Left renal pelvis (tissue), 4 donors: ENCODE data around the gene SLC4A5. TPM values are rescaled to one million over a fixed set of nuclear protein-coding genes. Genes with fewer than 3 reads are reported as not detected.
"Not testable (repeated sequence)": the region's sequence is repeated elsewhere in the genome, so short reads cannot be mapped to it uniquely, and the experiment has no call there.

Source experiments
- DNase-seq, 4 donors: peaks; one replicate each; pipeline ENCODE4 v3.0.0-alpha.2; 2013; ENCODE audit warnings: low read depth in 4 of 4, low spot score in 3 of 4
- polyA plus RNA-seq, 4 donors: library from polyadenylated mRNA; unstranded; fragments of 120-200 nt; gene quantifications; one replicate each; pipeline ENCODE4 v1.2.1, GENCODE V29; 2013; ENCODE audit not compliant: insufficient read length in 4 of 4

The SLC4A5 gene
- polyA plus RNA-seq, 4 donors = 1.5 to 3.4 (median 2.3) TPM

DNA sequence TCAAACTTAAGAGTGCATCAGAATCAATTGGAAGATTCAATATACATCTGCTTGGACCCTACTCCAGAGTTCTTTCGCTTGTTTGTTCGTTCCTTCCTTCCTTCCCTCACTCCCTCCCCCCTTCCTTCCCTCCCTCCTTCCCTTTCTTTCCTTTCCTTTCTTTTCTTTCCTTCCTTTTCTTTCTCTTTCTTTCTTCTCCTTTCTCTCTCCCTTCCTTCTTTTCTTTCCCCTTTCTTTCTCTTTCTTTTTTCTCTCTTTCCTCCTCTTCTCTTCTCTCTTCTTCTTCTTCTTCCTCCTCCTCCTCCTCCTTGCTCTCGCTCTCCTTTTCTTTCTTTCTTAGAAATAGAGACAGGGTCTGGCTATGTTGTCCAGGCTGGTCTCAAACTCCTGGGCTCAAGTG is 98.9 kb downstream of the SLC4A5 start:
- no peak for DNase-seq

- no peak for DNase-seq
These were observed 100.7 kb downstream of the SLC4A5 start for GRCh38 chr2:74242354-74243071.

GRCh38 chr2:74239346-74239745 is 103.9 kb downstream of the SLC4A5 start:
- DNase-seq = no peak

- no peak for DNase-seq
These were observed 104.3 kb downstream of the SLC4A5 start for GRCh38 chr2:74238879-74239278.

- DNase-seq = no peak
These were observed 108.2 kb downstream of the SLC4A5 start for GRCh38 chr2:74235041-74235440.

DNA sequence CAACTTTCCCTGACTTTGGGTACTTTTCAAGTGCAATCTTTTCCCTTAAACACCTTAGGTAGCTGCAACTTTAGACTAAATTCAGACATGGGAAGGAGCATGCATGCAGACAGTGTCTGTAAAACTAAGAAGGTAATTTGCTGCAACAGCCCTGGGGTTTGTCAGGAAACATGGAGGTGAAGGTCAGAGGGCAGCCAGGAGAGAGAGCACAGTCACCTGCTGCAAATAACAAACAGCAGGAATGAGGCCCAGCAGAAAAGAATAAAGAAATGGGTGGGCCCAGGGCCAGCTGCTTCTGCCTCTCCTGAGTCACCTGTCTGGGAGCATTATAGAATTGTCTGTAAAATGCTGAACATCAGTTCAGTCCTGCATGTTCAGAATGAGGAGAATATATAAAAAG is 109.6 kb downstream of the SLC4A5 start:
- DNase-seq = no peak

DNA sequence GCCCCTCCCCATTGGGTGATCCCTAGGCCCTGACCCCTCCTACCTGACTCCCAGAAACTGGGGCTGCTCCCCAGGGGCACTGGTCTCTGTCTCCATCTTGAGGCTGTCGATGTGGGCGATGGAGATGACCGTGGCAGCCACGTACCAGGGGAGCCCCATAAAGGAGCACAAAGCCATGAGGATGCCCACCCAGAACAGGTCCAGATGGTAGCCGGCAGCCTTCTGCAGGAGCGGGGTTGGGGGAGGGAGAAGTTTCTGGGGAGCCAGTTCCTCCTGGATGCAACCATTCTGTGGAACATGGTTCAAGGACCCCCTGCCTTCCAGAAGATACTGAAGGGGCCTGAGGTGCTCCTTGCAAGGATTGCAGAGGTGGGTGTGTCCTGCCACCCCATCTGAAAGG is 110.8 kb downstream of the SLC4A5 start:
- DNase-seq = no peak

GRCh38 chr2:74229865-74230264 is 113.4 kb downstream of the SLC4A5 start:
- not testable (repeated sequence) for DNase-seq

GRCh38 chr2:74228772-74229171 is 114.4 kb downstream of the SLC4A5 start:
- no peak for DNase-seq

- no peak for DNase-seq
These were observed 115.6 kb downstream of the SLC4A5 start for GRCh38 chr2:74227646-74228045.

GRCh38 chr2:74226648-74227213 is 116.5 kb downstream of the SLC4A5 start:
- DNase-seq = no peak

DNA sequence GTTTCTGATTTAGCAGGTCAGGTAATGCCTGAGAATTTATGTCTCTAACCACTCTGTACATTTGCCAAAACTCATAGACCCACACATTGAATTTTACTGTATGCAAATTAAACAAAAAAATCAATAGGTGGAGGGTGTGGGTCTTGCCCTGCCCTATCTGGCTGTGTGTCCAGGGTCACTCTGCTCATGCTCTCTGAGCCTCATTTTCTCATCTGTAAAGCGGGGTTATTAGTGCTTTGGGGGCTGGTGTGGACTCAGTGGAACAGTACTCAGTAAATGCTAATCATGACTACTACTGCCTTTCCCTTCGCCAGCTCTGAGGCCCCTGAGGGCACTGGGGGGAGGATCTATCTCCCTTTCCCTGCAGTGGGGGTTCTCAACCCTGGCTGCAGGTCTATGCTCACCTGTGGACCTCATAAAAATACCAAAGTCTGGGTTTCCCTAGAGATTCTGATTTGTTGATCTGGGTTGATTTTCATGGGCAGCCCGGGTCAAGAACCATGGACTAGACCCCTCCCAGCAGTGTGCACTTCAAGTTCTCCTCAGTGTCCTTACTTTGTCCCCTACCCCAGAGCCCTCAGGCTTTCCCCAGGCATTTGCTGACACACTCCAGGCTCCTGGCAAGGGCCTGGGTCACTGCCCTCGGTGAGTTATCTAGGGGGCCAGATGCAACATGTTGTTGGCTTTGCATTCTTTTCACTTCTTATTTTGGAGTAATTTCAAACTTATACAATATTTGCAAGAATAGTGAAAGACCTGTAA is 117.3 kb downstream of the SLC4A5 start:
- no peak for DNase-seq

DNA sequence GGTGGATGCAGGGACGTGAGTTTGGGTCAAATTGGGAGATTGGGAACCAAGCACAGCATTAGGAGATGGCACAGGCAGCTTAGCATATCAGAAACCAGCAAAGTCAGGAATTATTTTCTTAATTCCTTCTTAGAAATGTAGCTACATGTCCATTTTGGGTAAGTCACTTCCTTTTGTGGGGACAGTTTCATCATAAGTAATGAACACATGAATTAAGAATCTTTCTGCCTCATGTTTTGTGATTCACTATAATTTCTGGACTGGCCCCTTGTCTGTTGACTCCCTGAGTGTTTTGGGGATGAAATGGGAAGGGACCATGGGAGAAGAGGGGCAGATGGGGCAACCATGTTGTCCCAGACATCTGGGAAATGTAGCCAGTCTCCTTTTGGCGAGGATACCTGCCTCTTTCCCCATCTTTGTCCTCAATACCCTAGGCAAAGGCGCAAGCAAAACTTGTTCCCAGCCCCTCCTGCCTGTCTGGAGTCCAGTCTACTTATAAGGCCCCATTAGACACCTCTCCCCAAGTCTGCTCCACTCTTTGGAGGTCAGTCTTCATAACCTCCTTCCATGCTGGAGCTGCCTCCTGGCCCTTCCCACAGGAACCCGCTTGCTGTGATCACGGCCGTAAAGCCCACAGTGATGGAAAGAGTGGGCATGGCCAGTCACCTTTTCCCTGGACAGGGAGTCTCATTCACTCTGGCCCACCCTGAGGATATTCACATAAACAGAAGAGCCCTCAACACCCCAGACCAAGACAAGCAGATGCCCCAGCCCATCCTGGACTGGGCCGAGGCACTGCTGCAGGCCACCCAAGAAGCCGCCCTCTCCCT is 119.1 kb downstream of the SLC4A5 start:
- DNase-seq = no peak

GRCh38 chr2:74222300-74222650 is 120.9 kb downstream of the SLC4A5 start:
- no peak for DNase-seq

DNA sequence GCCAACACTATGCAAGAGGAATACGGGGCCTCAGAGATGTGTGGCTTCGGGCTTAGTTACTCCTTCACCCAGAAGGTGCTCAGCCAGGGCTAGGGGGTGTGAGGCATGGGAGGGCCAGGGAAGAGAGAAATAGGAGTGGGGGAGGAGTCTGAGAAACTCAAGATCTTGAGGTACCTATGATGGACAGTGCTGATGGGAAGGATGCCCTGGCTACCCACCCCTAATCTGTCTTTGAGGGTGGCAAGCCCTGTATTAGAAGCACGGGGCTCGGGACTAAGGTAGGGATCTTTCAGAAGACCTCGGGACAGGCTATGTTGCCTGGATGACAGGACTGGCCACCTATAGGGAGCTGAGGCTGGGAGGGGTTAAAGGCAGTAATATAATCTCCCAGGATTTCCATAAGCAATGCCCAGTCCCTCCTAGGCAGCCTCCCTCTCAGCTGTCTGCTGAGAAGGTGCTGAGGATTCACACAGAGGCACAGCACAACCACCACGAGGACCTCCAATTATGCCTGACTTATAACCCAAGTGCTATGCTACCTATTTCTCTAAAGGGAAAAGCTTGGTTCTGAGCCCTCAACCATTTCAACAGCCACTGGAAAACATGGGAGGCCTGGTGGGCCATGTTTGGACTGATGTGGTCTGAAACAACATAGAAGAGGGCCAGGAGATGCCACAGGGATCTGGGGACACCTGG is 121.5 kb downstream of the SLC4A5 start:
- no peak for DNase-seq

- no peak for DNase-seq
These were observed 122.1 kb downstream of the SLC4A5 start for GRCh38 chr2:74221091-74221490.

- no peak for DNase-seq
These were observed 123.2 kb downstream of the SLC4A5 start for GRCh38 chr2:74219846-74220486.

- DNase-seq = no peak
These were observed 126.6 kb downstream of the SLC4A5 start for GRCh38 chr2:74216642-74217041.

DNA sequence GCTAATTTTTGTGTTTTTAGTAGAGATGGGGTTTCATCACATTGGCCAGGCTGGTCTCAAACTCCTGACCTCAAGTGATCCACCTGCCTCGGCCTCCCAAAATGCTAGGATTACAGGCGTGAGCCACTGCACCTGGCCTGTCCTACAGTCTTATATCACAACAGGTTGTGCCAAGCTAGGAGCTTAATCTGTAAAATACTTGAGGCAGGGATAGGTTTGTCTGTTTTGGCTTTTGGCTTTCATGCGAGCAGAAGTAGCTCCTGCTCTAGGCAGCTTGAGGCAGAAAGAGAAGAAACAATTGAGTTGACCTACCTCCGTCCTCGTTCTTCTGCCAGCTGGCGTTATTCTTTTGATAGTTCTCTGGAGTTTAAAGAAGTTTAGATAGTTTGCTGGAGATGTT is 127.4 kb downstream of the SLC4A5 start:
- DNase-seq = not testable (repeated sequence)
